GDM1 (cell line): ENCODE measurements around the gene SPDYE3.
"Not testable (repeated sequence)": the region's sequence is repeated elsewhere in the genome, so short reads cannot be mapped to it uniquely, and the experiment has no call there.

Experiments
- DNase-seq: peaks from one replicate; lab custom pipeline; 2025; lab: John Stamatoyannopoulos, UW

SPDYE3 gene

DNA sequence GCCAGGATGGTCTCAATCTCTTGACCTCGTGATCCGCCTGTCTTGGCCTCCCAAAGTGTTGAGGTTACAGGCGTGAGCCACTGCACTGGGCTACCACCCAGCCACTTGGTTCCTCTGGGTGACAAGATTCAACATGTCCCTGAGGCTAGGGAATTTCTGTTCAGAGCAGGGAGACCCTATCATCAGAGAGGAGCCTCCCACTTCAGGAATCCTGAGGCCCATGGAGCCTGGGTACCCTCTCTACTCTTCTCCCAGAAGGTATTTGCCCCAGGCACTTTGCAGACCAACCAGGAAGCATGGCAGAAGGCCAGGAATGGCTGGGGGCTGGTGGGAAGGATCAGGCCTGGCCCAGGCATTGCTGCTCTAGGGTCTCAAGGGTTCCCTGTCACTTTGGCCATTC lies 19.2 kb upstream of the SPDYE3 start:
- not testable (repeated sequence) for DNase-seq

- not testable (repeated sequence) for DNase-seq
Observed at GRCh38 chr7:100292162-100292561, 15.3 kb upstream of the SPDYE3 start.

GRCh38 chr7:100295269-100295668 lies 12.2 kb upstream of the SPDYE3 start:
- not testable (repeated sequence) for DNase-seq

GRCh38 chr7:100297852-100298631 lies 9.5 kb upstream of the SPDYE3 start:
- DNase-seq, result not testable (repeated sequence)

DNA sequence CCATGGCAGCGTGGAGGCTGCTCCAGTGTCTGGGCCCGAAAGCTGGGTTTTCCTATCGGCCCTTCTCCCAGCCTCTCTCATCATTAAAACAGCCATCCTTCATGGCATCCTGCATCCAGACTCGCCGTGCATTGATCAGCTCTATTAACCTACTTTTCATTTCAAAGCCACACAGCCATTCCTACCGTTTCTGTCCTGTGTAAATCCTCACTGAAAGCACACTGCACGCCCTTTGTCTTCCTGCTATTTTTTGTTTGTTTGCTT lies 8.9 kb upstream of the SPDYE3 start:
- DNase-seq, result not testable (repeated sequence)

- DNase-seq, result not testable (repeated sequence)
Observed at GRCh38 chr7:100304526-100304925, 3.0 kb upstream of the SPDYE3 start.

GRCh38 chr7:100318329-100318728 lies 10.8 kb downstream of the SPDYE3 start:
- DNase-seq, result not testable (repeated sequence)

- DNase-seq, result not testable (repeated sequence)
Observed at GRCh38 chr7:100321648-100322047, 14.1 kb downstream of the SPDYE3 start.

- DNase-seq, result not testable (repeated sequence)
Observed at GRCh38 chr7:100324194-100324593, 16.7 kb downstream of the SPDYE3 start.

- DNase-seq, result not testable (repeated sequence)
Observed at GRCh38 chr7:100325671-100326070, 18.2 kb downstream of the SPDYE3 start.

DNA sequence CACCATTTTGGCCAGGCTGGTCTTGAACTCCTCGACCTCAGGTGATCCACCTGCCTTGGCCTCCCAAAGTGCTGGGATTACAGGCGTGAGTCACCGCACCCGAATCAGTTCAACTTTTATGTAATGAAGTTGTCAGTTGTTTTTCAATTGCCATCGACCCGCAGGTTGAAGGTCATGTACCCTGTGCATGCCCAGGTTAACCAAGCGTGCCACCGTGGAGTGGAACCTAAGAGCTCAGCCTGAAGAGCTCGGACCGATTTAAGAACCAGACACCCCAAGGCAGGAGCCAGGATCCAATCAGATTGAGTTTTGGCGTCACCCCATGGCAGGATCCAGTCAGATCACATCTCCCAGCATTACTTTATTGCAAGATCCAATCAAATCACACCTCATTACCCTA lies 19.4 kb downstream of the SPDYE3 start:
- DNase-seq, result not testable (repeated sequence)

DNA sequence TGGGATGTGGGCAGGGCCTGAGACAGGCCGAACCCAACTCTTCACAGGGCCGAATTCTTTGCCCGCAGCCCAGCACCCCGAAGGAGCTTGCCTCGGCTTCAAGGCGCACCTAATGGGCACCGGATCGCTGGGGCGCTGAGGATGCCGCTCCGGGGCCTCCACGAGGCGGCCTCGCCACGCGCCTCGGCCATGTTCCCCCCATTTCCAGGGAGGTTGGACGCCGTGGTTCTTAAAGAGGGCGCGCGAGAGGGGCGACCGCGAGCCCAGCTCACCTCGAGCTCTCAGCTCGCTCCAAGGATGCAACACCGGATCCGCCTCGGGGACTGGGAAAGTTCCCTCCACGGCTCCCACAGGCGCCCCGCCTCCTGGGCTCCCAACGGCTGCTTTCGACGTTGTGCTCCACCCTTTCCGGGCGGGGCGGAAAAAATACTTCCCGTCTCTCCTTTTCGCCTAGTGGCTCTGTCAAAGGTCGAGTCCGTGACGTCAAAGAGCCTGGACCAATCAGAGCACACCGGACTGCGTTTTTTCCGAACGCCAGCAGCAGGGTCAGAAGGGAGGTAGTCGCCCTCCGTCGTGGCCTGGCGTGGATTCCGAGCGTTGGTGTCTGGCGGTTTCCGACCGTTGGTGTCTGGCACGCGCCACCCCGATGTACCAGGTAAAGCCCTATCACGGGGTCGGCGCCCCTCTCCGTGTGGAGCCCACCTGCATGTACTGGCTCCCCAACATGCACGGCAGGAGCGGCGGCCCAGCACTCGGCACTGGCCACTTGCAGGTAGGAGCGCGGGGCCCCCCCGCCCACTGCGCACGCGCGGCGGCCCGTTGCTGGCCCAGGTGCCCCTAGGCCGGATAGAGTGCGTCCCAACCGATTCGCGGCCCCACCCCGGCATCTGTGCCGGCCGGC lies 28.3 kb downstream of the SPDYE3 start:
- peak; percentile 87 for DNase-seq

GRCh38 chr7:100338083-100338696 lies 30.7 kb downstream of the SPDYE3 start:
- not testable (repeated sequence) for DNase-seq

- DNase-seq, result not testable (repeated sequence)
Observed at GRCh38 chr7:100341286-100341685, 33.8 kb downstream of the SPDYE3 start.

DNA sequence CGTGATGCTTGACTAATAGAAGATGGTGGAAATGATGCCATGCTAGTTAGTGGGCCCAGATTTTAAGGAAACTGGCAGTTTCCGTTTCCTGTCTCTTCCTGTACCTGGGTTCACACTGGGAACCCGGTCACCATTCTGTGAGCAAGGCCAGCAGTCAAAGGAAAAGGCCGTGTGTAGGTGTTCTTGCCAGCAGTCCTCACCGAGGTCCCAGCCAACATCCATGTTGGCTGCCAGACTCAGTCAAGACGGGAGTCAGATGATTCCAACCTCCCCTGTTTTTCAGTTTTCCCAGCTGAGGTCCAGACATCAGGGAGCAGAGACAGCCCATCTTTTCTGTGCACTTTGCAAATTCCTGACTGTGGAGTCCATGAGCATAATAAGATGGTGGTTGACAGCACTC lies 35.3 kb downstream of the SPDYE3 start:
- no peak for DNase-seq

- not testable (repeated sequence) for DNase-seq
Observed at GRCh38 chr7:100344124-100344559, 36.6 kb downstream of the SPDYE3 start.

DNA sequence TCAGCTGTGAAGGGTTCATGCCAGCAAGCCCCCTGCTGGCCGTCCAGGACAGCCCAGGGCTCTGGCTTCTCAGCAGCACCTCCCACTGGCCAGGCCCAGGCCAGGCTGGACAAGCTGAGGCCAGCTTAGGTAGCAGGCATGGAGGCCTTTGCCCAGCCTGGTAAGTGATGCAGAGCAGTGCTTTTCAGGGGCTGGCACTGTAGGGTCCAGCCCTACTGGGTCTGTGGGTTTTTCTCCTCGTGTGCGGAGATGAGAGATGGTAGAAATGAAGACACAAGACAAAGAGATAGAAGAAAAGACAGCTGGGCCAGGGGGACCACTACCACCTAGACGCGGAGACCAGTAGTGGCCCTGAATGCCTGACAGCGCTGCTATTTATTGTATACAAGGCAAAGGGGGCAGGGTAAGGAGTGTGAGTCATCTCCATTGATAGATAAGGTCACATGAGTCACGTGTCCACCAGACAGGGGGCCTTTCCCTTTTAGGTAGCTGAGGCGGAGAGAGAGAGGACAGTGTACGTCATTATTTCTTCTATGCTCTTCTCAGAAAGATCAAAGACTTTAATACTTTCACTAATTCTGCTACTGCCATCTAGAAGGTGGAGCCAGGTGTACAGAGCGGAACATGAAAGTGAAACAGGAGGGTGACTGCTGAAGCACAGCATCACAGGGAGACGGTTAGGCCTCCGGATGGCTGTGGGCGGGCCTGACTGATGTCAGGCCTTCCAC lies 37.2 kb downstream of the SPDYE3 start:
- DNase-seq, result not testable (repeated sequence)

DNA sequence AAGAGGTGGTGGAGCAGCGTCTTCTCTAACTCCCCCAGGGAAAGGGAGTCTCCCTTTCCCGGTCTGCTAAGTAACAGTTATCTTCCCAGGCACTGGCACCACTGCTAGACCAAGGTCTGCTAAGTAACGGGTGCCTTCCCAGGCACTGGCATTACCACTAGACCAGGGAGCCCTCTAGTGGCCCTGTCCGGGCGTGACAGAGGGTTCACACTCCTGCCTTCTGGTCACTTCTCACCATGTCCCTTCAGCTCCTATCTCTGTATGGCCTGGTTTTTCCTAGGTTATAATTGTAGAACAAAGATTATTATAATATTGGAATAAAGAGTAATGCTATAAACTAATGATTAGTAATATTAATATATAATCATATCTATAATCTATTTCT lies 37.8 kb downstream of the SPDYE3 start:
- peak; percentile 10 for DNase-seq

DNA sequence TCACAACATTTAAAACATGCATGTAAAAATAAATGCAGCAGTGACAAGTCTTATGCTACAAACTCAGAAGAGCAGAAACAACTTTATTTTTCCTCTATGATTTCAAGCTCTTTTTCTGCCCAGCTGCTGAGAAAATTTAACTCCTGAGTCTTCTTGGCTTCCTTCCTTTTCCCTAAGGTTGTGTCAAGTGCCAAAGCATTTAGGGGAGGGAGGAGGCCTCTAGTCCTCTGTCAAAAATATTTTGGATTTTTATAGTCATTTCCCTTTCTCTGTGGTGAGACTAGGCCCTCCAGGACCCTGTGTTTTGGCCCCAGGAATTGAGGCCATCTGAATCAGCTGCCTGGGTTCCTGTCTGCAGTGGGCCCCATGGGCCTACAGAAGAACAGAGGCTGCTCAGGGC lies 39.4 kb downstream of the SPDYE3 start:
- no peak for DNase-seq

- DNase-seq, result no peak
Observed at GRCh38 chr7:100348805-100349204, 41.3 kb downstream of the SPDYE3 start.

DNA sequence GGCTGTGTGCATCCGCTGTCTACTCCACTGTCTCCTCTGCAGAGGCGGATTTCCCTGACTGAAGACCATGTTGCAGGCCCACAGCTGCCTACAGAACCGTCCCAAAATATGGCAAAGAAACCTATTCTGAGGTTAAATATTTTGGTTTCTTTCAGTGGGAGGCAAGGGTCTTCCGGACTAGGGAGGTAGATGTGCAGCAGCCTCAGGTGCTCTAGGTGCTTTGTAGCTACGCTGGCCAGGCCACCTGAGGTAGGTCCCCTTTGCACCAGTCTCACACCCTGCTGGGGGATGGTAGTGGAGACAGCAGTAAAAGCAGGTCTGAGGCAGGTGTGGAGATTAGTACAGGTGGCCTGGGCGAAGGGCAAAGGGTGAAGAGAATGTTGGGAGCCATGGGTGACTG lies 42.3 kb downstream of the SPDYE3 start:
- DNase-seq, result no peak

- DNase-seq, result no peak
Observed at GRCh38 chr7:100351657-100352058, 44.2 kb downstream of the SPDYE3 start.
